Liver (tissue), 9 donors: Measurements from ENCODE around the gene GPR132. TPM values are rescaled to one million over a fixed set of nuclear protein-coding genes. Genes with fewer than 3 reads are reported as not detected.

ENCODE experiments used
- DNase-seq: peaks from one replicate; pipeline ENCODE4 v3.0.0-alpha.2; 2017; ENCODE audit warnings: low spot score
- H3K27ac ChIP-seq, 2 donors: one replicate each; pipeline ENCODE4 v1.7.0; 2013; ENCODE audit warnings: inconsistent platforms in 2 of 2, low read length in 2 of 2, control low read depth in 1 of 2, low read depth in 1 of 2, mild to moderate bottlenecking in 1 of 2
- H3K27me3 ChIP-seq, 4 donors: one replicate each; pipeline versions ENCODE4 v1.6.1 to v1.7.0; 2013; ENCODE audit warnings: low read length in 3 of 4, inconsistent platforms in 1 of 4, mild to moderate bottlenecking in 1 of 4, moderate library complexity in 1 of 4; ENCODE audit not compliant: control insufficient read depth in 4 of 4, insufficient read depth in 4 of 4
- H3K36me3 ChIP-seq, 4 donors: one replicate each; pipeline versions ENCODE4 v1.6.1 to v1.7.0; 2013; ENCODE audit warnings: low read length in 3 of 4, mild to moderate bottlenecking in 3 of 4, low read depth in 1 of 4, moderate library complexity in 1 of 4; ENCODE audit not compliant: control insufficient read depth in 4 of 4, insufficient read depth in 3 of 4
- H3K4me1 ChIP-seq, 4 donors: one replicate each; pipeline versions ENCODE4 v1.6.1 to v1.7.0; 2013; ENCODE audit warnings: low read length in 3 of 4, mild to moderate bottlenecking in 3 of 4, moderate library complexity in 1 of 4; ENCODE audit not compliant: control insufficient read depth in 4 of 4, insufficient read depth in 4 of 4
- H3K4me3 ChIP-seq, 3 donors: one replicate each; pipeline versions ENCODE4 v1.6.1 to v1.7.0; 2013; ENCODE audit warnings: low read length in 3 of 3, control low read depth in 1 of 3, low read depth in 1 of 3, mild to moderate bottlenecking in 1 of 3
- H3K9ac ChIP-seq, 2 donors: one replicate each; pipeline ENCODE4 v1.7.0; 2013; ENCODE audit warnings: low read length in 2 of 2, mild to moderate bottlenecking in 2 of 2, moderate library complexity in 2 of 2, control low read depth in 1 of 2, low read depth in 1 of 2
- H3K9me3 ChIP-seq, 4 donors: one replicate each; pipeline versions ENCODE4 v1.6.1 to v1.7.0; 2013; ENCODE audit warnings: low read length in 3 of 4; ENCODE audit not compliant: control insufficient read depth in 4 of 4
- CTCF ChIP-seq: fragments of 150-350 bp; IDR thresholded peaks from 2 replicates; pipeline ENCODE4 v1.5.1; 2017; ENCODE audit warnings: improper control_type of control experiment, low read depth, low read length; ENCODE audit not compliant: missing input control
- EGR1 ChIP-seq, 2 donors: IDR thresholded peaks; 2 replicates each; pipeline ENCODE4 v1.6.1; 2016 to 2018; ENCODE audit warnings: antibody characterized with exemption in 2 of 2, low read depth in 2 of 2
- FOXA1 ChIP-seq: IDR thresholded peaks from 2 replicates; pipeline ENCODE4 v1.6.1; 2016; ENCODE audit warnings: antibody characterized with exemption
- FOXA2 ChIP-seq: IDR thresholded peaks from 2 replicates; pipeline ENCODE4 v1.6.1; 2016; ENCODE audit warnings: antibody characterized with exemption
- GABPA ChIP-seq, 2 donors: IDR thresholded peaks in 1 of 2; conservative IDR thresholded peaks in 1 of 2; 2 replicates each; pipeline ENCODE4 v1.6.1; 2016; ENCODE audit warnings: antibody characterized with exemption in 2 of 2, mild to moderate bottlenecking in 1 of 2, moderate library complexity in 1 of 2
- HNF4A ChIP-seq, 2 donors: conservative IDR thresholded peaks; 2 replicates each; pipeline ENCODE4 v1.6.1; 2016; ENCODE audit warnings: antibody characterized with exemption in 2 of 2, mild to moderate bottlenecking in 2 of 2
- HNF4G ChIP-seq: IDR thresholded peaks from 2 replicates; pipeline ENCODE4 v1.6.1; 2016; ENCODE audit warnings: antibody characterized with exemption
- JUND ChIP-seq, 2 donors: IDR thresholded peaks; 2 replicates each; pipeline ENCODE4 v1.6.1; 2016; ENCODE audit warnings: antibody characterized with exemption in 2 of 2
- NR2F2 ChIP-seq: IDR thresholded peaks from 2 replicates; pipeline ENCODE4 v1.6.1; 2016; ENCODE audit warnings: antibody characterized with exemption
- RAD21 ChIP-seq, 2 donors: IDR thresholded peaks; 2 replicates each; pipeline ENCODE4 v1.6.1; 2016; ENCODE audit warnings: antibody characterized with exemption in 2 of 2, mild to moderate bottlenecking in 2 of 2
- REST ChIP-seq: IDR thresholded peaks from 2 replicates; pipeline ENCODE4 v1.6.1; 2016; ENCODE audit warnings: antibody characterized with exemption, mild to moderate bottlenecking
- SP1 ChIP-seq: IDR thresholded peaks from 2 replicates; pipeline ENCODE4 v1.6.1; 2018; ENCODE audit warnings: antibody characterized with exemption, mild to moderate bottlenecking
- TAF1 ChIP-seq: conservative IDR thresholded peaks from 2 replicates; pipeline ENCODE4 v1.6.1; 2016; ENCODE audit warnings: antibody characterized with exemption, mild to moderate bottlenecking
- YY1 ChIP-seq: IDR thresholded peaks from 2 replicates; pipeline ENCODE4 v1.6.1; 2016; ENCODE audit warnings: antibody characterized with exemption, mild to moderate bottlenecking
- WGBS: extraction: QIAGEN DNeasy Blood & Tissue Kit; methylation state at CpG from one replicate; pipeline ENCODE4 v1.1.7; 2013; 5-methylcytosine and 5-hydroxymethylcytosine counted together
- polyA plus RNA-seq, 2 donors: library from polyadenylated mRNA; stranded (reverse) in 1 of 2; unstranded in 1 of 2; fragments of 200-250 nt in 1 of 2; fragments of >200 nt in 1 of 2; fragmentation: Nextera tagmentation in 1 of 2; extraction: Ambion mirVana in 1 of 2; gene quantifications; one replicate each; pipeline versions ENCODE4 v1.2.1 to v1.2.3, GENCODE V29; 2013 to 2015
- total RNA-seq, 2 donors: library from RNA; depleted of rRNA; stranded (reverse); fragments of >200 nt; gene quantifications; one replicate each; pipeline ENCODE4 v1.2.3, GENCODE V29; 2014
- TF ChIP-seq, protein P1 (sequence below): IDR thresholded peaks from 2 replicates; pipeline ENCODE4 v1.6.1; 2016; ENCODE audit warnings: antibody characterized with exemption
- TF ChIP-seq, protein P2 (sequence below): IDR thresholded peaks from 2 replicates; pipeline ENCODE4 v1.6.1; 2016; ENCODE audit warnings: antibody characterized with exemption
- donor health status: healthy.
- donor health status: healthy.
- donor health status: healthy.
- donor health status: healthy.
- donor health status: healthy.

GPR132 gene
- total and polyA plus RNA-seq, 4 donors = 0.32 to 1.2 (median 0.75) TPM

- WGBS = 92% methylated on average over 29 of the region's 29 CpGs
- Histone ChIP-seq H3K27ac (no peak overlapping the region), H3K9ac (no peak overlapping the region), H3K36me3 (peaks cover 0 to 17% (median under 1%) of the 10 kb centered on the region in 4 donors), H3K4me3 (no peak overlapping the region), H3K4me1 (no peaks in the 10 kb centered on the region), H3K9me3 (no peaks in the 10 kb centered on the region), H3K27me3 (no peaks in the 10 kb centered on the region)
- DNase-seq = no peak
- TF ChIP-seq RAD21 (IDR thresholded peaks at IDR 0.05) (no peak), FOXA2 (no peak), TAF1 (no peak), GABPA (IDR thresholded peaks at IDR 0.05 in 1 of 2, conservative IDR thresholded peaks at IDR 0.05 in 1 of 2) (no peak), HNF4G (no peak), REST (no peak), CTCF (no peak), NR2F2 (no peak), SP1 (no peak), JUND (IDR thresholded peaks at IDR 0.05) (no peak), EGR1 (IDR thresholded peaks at IDR 0.05; ENCODE audit: low read depth in 2 of 2) (no peak)
- TF ChIP-seq, protein P1, sequence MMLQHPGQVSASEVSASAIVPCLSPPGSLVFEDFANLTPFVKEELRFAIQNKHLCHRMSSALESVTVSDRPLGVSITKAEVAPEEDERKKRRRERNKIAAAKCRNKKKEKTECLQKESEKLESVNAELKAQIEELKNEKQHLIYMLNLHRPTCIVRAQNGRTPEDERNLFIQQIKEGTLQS = no peak
- TF ChIP-seq, protein P2, sequence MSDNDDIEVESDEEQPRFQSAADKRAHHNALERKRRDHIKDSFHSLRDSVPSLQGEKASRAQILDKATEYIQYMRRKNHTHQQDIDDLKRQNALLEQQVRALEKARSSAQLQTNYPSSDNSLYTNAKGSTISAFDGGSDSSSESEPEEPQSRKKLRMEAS = no peak
Measured at GRCh38 chr14:105011312-105011990, 53.8 kb downstream of the GPR132 start.

GRCh38 chr14:105010891-105011291 is 54.3 kb downstream of the GPR132 start:
- no peak overlapping the region for H3K9ac ChIP-seq
- H3K9me3 ChIP-seq = no peaks in the 10 kb centered on the region
- 91% methylated on average over 17 of the region's 17 CpGs for WGBS
- H3K36me3 ChIP-seq = peaks cover 0 to 17% (median under 1%) of the 10 kb centered on the region in 4 donors
- no peak overlapping the region for H3K27ac ChIP-seq
- no peaks in the 10 kb centered on the region for H3K4me1 ChIP-seq
- no peaks in the 10 kb centered on the region for H3K27me3 ChIP-seq
- no peak for DNase-seq
- no peak overlapping the region for H3K4me3 ChIP-seq
- no peak for TF ChIP-seq CTCF
- TF ChIP-seq YY1 = no peak
- no peak for TF ChIP-seq JUND (IDR thresholded peaks at IDR 0.05)
- TF ChIP-seq, protein P1 = no peak
- TF ChIP-seq EGR1 (IDR thresholded peaks at IDR 0.05; ENCODE audit: low read depth in 2 of 2) = no peak
- no peak for TF ChIP-seq RAD21 (IDR thresholded peaks at IDR 0.05)
- TF ChIP-seq, protein P2 = no peak
- no peak for TF ChIP-seq FOXA1
- TF ChIP-seq REST = no peak
- no peak for TF ChIP-seq HNF4A (conservative IDR thresholded peaks at IDR 0.05)
- TF ChIP-seq SP1 = no peak
